SK-N-MC (cell line): ENCODE results near the gene NPAS2.

Source experiments
- EZH2 ChIP-seq: fragments of 200-600 bp; sonication (generic); IDR thresholded peaks from one replicate; pipeline ENCODE4 v1.6.1; 2017; ENCODE audit warnings: antibody characterized with exemption
- POLR2AphosphoS5 ChIP-seq: IDR thresholded peaks from 2 replicates; pipeline ENCODE4 v1.6.1; 2012; ENCODE audit warnings: mild to moderate bottlenecking, low read depth, low read length, borderline replicate concordance

DNA sequence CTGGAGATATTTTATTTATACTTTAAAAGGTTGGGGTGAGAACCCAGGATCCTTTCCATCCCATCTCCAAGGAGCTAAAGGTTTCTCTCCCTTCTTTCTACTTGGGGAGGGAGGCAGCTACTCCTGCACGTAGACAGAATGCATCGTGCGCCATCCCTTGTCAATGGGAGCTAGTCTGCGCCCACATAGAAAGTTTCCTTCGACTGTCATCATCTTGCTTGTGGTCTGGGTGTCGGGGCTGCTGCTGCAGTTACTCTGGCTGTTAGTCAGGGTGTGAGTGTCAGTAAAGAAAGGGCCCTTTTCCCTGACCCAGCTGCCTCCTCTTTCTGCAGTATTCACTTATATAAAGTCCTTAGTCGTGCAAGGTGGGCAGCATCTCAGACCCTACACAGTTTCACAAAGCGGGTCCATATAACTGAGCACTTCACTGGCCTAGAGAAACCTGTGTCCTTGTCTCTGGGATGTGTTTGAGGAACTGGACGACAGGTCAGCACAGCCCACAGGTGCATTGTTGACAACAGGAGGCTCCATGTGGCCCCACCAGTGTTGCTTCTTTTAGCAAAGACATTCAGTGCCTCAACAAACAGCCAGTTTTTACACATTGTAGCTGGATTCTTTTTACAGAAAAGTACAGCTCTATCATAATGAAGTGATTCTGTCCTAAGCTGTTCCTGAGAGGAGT is 22.4 kb downstream of the NPAS2 start:
- TF ChIP-seq POLR2AphosphoS5, result no peak
- TF ChIP-seq EZH2, result no peak
